ENCODE results near the gene MMP15.

GRCh38 chr16:58036943-58037342 lies 11.4 kb downstream of the MMP15 start:
- TF ChIP-seq ZBTB7A (CRISPR knock-in tag; IDR thresholded peaks at IDR 0.05) (no peak), RFX5 (IDR thresholded peaks at IDR 0.05; ENCODE audit: low read depth, low read length) (no peak), MED1 (CRISPR knock-in tag; IDR thresholded peaks at IDR 0.05) (no peak), ZKSCAN5 (CRISPR knock-in tag; IDR thresholded peaks at IDR 0.05) (no peak), USF2 (IDR thresholded peaks at IDR 0.05; ENCODE audit: low read depth, low read length) (no peak), USF2 (CRISPR knock-in tag; IDR thresholded peaks at IDR 0.05; ENCODE audit: borderline replicate concordance) (no peak), ISX (CRISPR knock-in tag; conservative IDR thresholded peaks at IDR 0.05) (no peak), CREB1 (IDR thresholded peaks at IDR 0.05) (no peak), CREB1 (CRISPR knock-in tag; IDR thresholded peaks at IDR 0.05) (no peak), ZNF121 (CRISPR knock-in tag; IDR thresholded peaks at IDR 0.05) (no peak), ZNF326 (CRISPR knock-in tag; IDR thresholded peaks at IDR 0.05; ENCODE audit: borderline replicate concordance) (no peak), ZZZ3 (CRISPR knock-in tag; IDR thresholded peaks at IDR 0.05; ENCODE audit: borderline replicate concordance) (no peak), ZBTB21 (CRISPR knock-in tag; IDR thresholded peaks at IDR 0.05) (no peak), EZH2 (conservative IDR thresholded peaks at IDR 0.05; ENCODE audit: low read depth, low read length) (no peak)
- TF ChIP-seq, protein P1, sequence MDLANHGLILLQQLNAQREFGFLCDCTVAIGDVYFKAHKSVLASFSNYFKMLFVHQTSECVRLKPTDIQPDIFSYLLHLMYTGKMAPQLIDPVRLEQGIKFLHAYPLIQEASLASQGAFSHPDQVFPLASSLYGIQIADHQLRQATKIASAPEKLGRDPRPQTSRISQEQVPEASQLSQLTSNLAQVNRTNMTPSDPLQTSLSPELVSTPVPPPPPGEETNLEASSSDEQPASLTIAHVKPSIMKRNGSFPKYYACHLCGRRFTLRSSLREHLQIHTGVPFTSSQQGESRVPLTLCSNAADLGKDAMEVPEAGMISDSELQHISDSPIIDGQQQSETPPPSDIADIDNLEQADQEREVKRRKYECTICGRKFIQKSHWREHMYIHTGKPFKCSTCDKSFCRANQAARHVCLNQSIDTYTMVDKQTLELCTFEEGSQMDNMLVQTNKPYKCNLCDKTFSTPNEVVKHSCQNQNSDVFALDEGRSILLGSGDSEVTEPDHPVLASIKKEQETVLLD (CRISPR knock-in tag; IDR thresholded peaks at IDR 0.05; ENCODE audit: low read depth) = no peak

Data from HepG2 (cell line).